GM19438 (cell line): ENCODE measurements around the gene RIN3.
"Not testable (repeated sequence)": the region's sequence is repeated elsewhere in the genome, so short reads cannot be mapped to it uniquely, and the experiment has no call there.

Experiments used
- ATAC-seq: cut with Tn5 transposase; IDR thresholded peaks from one replicate; pipeline ENCODE4 v1.9.1; 2021; ENCODE audit warnings: low read depth; ENCODE audit not compliant: unreplicated experiment

RIN3 gene

DNA sequence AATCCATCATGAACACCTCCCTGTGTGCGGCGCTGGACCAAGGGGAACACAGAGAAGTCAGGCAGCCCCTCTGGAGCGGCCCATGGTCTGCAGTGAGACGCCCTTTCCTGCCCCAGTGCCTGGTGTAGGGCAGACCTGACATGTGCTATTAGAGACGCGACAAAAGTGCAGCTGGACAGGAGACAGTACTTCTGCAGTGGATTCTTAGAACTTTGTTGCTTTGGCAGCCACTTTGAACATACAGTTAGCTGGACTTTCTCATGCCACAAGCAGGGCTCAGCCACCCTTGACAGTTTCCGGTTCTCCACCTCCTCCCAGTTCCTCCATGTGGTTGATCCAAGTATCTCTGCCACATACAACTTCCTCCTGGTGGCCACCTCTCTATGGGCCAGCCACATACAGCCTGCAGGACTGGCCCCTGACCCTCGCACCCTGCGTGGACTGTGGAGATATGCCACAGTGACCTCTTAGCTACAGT lies 188.9 kb downstream of the RIN3 start:
- ATAC-seq = peak; percentile 34

GRCh38 chr14:92703516-92703915 lies 189.9 kb downstream of the RIN3 start:
- no peak for ATAC-seq

GRCh38 chr14:92704036-92704804 lies 190.6 kb downstream of the RIN3 start:
- peak; percentile 95 for ATAC-seq

DNA sequence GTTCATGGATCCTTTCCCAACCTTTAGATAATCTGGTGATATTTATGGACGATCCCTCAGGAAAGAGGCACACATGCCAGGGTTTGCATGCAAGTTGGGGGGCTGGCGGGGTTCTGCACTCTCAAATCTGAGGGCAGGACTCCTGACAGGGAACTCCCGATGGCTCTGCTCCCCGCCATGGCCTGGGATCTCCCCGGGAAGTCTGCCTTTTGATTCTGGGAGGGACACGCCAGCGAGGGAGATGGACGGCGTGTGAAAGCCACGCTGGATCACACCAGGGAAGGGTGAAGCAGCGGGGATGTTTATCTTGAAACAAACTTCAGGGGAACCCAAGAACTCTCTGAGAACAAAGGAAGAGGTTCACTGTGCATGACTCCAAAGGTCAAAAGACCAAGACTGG lies 191.2 kb downstream of the RIN3 start:
- ATAC-seq = no peak

GRCh38 chr14:92706386-92706785 lies 192.8 kb downstream of the RIN3 start:
- no peak for ATAC-seq

- ATAC-seq = no peak
Measured at GRCh38 chr14:92709340-92710000, 195.9 kb downstream of the RIN3 start.

DNA sequence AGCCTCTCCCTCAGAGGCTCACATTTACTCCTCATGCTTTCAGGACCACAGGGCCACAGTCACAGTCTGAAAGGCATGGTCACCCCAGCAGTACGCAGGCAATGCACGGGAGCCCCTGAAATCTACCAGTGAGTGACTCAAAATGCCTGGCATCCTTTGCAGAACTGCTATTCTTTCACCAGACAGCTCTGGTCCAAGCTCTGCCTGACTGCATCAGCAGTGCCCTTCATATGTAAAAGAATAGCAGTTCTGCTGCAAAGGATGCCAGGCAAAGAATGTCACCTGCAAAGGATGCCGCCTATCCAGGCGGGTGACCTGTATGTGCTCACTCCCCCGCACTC lies 196.4 kb downstream of the RIN3 start:
- ATAC-seq = no peak

DNA sequence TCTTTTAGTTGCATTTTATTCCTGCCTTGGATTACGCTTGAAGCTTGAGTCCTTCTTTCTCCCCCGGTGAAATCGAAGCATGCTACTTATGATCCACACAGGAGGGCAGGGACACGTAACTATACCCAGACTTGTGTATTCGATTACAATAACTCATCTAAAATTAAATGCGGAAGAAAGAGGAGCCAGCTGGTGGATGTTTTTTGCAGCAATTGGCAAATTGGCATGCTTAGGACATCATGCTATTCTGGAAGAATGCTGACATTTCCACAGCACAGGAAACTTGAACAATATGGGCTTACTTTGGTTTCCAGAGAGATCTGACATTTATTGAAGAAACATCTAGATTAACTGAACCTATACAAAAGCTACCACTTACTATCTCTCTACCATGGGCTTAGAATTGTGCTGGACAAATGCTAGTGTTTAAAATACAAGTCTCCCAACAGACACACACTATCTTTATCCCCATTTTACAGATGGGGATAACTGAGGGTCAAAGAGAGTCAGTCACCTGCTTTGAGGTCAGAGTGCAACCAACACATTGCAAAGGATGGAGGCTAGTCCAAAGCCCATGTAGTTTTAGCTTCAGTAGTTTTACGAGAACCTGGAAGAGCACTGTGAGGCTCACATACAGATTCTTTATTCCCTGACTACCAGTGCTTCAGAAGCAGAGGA lies 198.5 kb downstream of the RIN3 start:
- ATAC-seq = no peak

GRCh38 chr14:92712654-92713051 lies 199.1 kb downstream of the RIN3 start:
- no peak for ATAC-seq

DNA sequence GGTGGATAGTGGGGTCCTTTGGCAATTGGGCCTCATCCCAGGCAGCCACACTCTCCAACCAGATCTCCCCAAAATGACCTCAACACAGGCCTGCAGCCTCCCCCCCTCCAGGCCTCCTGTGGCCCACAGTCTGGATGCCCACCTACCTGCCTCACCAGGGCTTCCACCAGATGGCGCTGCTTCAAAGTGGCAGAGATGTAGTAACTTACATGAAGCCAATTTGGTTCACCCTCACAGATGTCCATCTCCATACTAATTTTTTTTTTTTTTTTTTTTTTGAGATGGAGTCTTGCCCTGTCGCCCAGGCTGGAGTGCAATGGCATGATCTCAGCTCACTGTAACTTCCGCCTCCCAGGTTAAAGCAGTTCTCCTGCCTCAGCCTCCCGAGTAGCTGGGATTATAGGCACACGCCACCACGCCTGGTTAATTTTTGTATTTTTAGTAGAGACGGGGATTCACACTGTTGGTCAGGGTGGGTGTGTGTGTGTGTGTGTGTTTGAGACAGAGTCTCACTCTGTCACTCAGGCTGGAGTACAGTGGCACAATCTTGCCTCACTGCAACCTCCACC lies 201.2 kb downstream of the RIN3 start:
- not testable (repeated sequence) for ATAC-seq

GRCh38 chr14:92716131-92716530 lies 202.6 kb downstream of the RIN3 start:
- ATAC-seq = no peak

DNA sequence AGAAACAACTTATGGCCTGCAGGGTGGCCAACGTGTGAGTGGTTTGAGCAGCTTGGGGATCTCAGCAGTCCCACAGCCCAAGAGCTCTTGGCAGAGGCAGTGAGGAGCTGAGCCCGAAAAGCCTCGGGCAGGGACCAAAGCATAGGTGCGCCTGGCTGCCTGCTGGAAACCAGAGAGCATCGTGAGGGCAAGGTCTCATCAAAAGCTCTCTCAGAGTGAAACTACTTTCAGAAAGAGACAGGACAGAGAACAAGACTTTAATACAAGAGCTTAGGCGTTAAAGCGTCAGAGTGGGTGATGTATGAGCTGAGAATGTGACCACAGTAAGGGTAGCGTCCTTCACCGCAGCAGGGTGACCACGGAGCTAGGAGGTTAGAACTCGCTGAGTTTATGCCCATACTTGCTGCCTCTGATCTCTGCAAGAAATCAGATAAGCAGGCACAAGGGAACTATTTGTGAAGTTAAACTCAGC lies 204.0 kb downstream of the RIN3 start:
- ATAC-seq = no peak

DNA sequence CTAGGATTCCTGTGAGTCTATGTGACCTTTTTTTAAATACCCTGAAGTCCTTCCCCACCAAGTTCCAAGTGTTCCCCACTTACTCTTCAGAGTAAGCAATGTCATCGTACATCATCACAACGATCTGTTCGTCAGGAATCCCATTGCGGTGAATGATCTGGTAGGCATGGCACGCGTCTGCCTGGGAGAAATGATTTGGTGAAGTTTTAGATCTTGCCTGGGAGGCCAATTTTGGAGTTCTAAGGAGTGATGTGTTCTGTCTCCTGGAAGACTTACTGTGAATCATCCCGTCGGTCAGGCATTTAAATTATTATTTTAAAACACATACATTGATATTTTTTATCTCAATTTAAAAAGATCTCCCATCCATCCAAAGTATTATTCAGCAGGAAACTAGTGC lies 205.1 kb downstream of the RIN3 start:
- ATAC-seq = no peak

DNA sequence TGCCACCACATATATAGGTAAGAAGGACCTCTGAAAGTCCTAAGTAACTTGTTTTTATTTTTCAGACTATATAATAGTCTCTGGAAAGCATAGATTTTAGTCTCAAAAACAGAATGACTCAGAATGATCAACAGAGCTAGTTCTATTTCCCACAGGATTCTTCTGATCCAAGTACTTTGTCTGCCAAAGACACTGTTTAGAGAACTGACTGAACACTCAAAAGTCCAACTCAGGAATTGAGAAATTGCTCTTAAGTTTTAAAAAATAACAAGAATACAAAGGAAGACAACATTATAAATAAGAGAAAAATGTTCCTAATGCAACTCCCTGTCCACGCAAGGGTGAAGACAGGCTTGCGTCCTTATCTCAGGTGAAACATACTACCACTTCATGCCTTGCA lies 205.8 kb downstream of the RIN3 start:
- ATAC-seq = no peak

DNA sequence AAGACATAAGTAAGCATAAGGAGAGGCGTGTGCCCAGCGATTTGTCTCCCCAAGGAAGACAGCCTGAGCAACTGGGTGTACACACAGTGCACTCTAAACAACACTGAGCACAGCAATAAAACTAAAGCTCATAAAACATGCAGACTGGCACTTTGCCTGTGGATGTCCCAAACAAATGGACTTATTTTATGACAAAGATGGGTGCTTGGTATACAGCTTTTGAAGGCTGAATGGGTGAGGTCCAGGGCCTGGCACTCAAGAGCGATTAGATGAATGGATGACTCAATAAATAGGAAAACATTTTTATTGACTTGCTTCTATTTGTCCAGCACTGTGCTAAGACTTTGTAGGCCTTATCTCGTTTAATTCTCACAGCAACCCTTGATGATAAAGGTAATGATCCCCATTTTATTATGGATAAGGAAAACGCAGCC lies 206.3 kb downstream of the RIN3 start:
- ATAC-seq = no peak

DNA sequence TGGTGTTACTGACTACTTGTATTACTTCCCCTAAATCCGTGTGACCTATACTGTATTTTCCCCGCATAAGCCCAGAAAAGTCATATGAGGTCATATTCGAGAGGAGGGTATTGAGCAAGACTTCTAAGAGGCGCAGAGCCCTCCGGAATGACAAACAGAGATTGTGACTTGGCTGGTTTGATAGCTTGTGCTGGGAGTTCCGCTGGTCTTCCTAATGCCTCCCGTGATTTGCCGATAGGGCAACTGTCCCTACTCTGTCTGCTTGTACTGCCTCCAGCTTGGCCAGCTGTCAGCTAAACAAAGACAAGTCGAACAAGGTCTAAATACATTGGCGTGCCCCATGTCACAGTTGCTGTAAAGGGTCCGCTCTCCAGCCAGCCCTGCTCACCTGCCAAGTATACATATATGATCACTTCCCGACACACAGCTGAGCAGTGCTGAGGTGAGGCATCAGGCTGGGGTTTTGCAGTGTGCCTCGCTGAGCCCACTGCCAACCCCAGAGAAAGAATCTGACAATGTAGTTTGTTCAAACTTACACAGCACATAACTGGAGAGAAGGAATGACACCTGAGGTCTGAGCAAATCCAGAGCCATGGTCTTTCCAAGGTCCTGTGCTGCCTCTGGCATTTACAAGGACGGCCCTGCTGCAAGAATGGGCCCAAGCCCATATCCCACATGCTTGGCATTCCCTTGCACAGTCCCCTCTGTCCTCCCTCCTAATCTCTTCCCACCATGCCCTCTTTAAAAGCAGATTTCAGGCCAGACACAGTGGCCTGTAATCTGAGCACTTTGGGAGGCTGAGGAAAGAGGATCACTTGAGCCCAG lies 211.1 kb downstream of the RIN3 start:
- no peak for ATAC-seq

DNA sequence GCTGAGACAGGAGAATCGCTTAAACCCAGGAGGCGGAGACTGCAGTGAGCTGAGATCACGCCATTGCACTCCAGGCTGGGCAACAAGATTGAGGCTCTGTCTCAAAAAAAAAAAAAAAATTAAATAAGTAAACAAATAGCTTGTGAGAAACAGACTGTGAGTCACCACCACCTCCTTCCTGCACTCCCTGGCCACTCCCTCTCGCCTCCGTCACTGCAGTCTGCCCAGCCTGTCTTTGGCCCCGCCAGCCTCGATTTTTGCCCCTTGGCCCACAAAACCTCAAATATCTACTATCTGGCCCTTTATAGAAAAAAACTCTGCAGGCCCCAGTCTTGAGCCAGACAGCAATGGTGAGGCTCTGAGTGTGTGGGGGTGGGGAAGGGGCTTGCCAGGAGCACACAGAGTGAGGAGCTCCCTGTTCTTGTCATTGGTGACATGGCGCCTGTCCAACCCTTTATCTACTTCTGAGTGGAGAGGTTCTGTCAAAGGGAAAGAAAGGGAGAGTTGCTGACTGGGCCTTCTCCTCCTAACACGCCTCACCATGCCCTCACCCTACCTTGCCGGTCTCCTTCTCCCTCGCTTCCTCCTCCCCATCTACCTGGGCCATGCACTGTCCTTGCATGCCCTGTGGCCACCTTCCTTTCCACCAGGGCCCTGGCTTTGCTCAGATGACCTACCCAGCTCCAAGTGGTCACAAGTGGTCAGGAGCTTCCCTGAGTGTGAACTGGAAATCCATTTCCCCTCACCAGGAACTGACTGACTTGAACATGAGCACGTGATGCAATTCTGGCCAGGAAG lies 212.8 kb downstream of the RIN3 start:
- ATAC-seq = no peak

GRCh38 chr14:92726933-92727262 lies 213.3 kb downstream of the RIN3 start:
- no peak for ATAC-seq

DNA sequence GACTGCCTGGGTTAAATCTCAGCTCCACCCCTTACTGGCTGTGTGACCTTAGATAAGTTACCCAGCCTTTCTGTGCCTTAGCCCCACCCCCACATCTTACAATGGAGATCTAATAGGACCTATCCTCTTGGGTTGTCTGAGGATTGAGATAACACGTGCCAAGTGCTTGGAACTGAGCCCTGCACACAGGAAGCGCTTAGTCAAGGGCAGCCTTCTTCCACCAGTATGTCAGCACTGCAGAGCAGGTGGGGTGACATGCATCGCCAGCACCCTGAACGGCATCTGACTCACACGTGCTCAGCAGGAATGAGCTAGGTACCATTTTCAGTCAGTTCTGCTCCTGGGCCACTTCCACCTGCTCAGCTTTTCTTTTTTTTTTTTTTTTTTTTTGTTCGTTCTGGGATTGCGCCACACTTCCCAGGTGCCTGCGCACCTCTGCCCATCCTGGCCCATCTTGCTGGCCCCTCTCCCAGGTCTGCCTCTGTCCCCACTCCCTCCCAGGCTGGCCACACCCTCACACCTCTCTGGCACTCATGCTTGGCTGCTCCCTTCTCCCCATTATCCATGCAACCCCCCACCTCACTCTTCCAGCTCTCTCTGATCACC lies 215.3 kb downstream of the RIN3 start:
- no peak for ATAC-seq
